Trophoblast cell (in vitro differentiated cells and primary cell): ENCODE data around the gene RALGAPA2.

Source experiments
- DNase-seq, 2 donors: peaks; one replicate each; pipeline ENCODE4 v3.0.0-alpha.2; 2016
- H2AFZ ChIP-seq: 2 replicates; pipeline ENCODE4 v1.6.1; 2013; ENCODE audit warnings: low read length, moderate library complexity, mild to moderate bottlenecking; ENCODE audit not compliant: insufficient read depth, poor library complexity
- H2AK5ac ChIP-seq: 2 replicates; pipeline ENCODE4 v1.6.1; 2013; ENCODE audit warnings: mild to moderate bottlenecking, low read length
- H2BK120ac ChIP-seq: 2 replicates; pipeline ENCODE4 v1.6.1; 2013; ENCODE audit warnings: low read length, mild to moderate bottlenecking, moderate library complexity; ENCODE audit not compliant: insufficient read depth, poor library complexity
- H2BK12ac ChIP-seq: 2 replicates; pipeline ENCODE4 v1.6.1; 2013; ENCODE audit warnings: mild to moderate bottlenecking, low read length, moderate library complexity
- H2BK5ac ChIP-seq: 2 replicates; pipeline ENCODE4 v1.6.1; 2013; ENCODE audit warnings: low read length, low read depth, moderate library complexity, mild to moderate bottlenecking; ENCODE audit not compliant: poor library complexity
- H3K14ac ChIP-seq: 2 replicates; pipeline ENCODE4 v1.6.1; 2013; ENCODE audit warnings: mild to moderate bottlenecking, low read length
- H3K18ac ChIP-seq: 2 replicates; pipeline ENCODE4 v1.6.1; 2013; ENCODE audit warnings: mild to moderate bottlenecking, low read length
- H3K23ac ChIP-seq: 2 replicates; pipeline ENCODE4 v1.6.1; 2013; ENCODE audit warnings: low read length
- H3K27ac ChIP-seq: 2 replicates; pipeline ENCODE4 v1.5.1; 2013; ENCODE audit warnings: low read depth, mild to moderate bottlenecking, inconsistent platforms, low read length, moderate library complexity
- H3K27me3 ChIP-seq: 2 replicates; pipeline ENCODE4 v1.6.1; 2013; ENCODE audit warnings: inconsistent platforms, mild to moderate bottlenecking, low read length, moderate library complexity; ENCODE audit not compliant: insufficient read depth
- H3K36me3 ChIP-seq, 2 experiments: 1 replicate in 1 of 2; 2 replicates in 1 of 2; pipeline ENCODE4 v1.6.1; 2013; ENCODE audit warnings: low read length in 2 of 2, mild to moderate bottlenecking in 2 of 2, moderate library complexity in 1 of 2; ENCODE audit not compliant: insufficient read depth in 2 of 2, control insufficient read depth in 1 of 2
- H3K4ac ChIP-seq: 2 replicates; pipeline ENCODE4 v1.6.1; 2013; ENCODE audit warnings: low read depth, mild to moderate bottlenecking, low read length, moderate library complexity
- H3K4me1 ChIP-seq, 2 experiments: 1 replicate in 1 of 2; 2 replicates in 1 of 2; pipeline ENCODE4 v1.6.1; 2013; ENCODE audit warnings: low read length in 2 of 2, mild to moderate bottlenecking in 2 of 2, moderate library complexity in 1 of 2; ENCODE audit not compliant: insufficient read depth in 2 of 2, control insufficient read depth in 1 of 2
- H3K4me2 ChIP-seq: 2 replicates; pipeline ENCODE4 v1.6.1; 2013; ENCODE audit warnings: inconsistent platforms, mild to moderate bottlenecking, low read length, moderate library complexity
- H3K4me3 ChIP-seq: 2 replicates; pipeline ENCODE4 v1.5.1; 2013; ENCODE audit warnings: mild to moderate bottlenecking, low read depth, low read length, inconsistent platforms
- H3K79me1 ChIP-seq: one replicate; pipeline ENCODE4 v1.6.1; 2013; ENCODE audit warnings: low read length
- H3K79me2 ChIP-seq: 2 replicates; pipeline ENCODE4 v1.6.1; 2013; ENCODE audit warnings: low read length, mild to moderate bottlenecking; ENCODE audit not compliant: control insufficient read depth, insufficient read depth, poor library complexity
- H3K9ac ChIP-seq: 2 replicates; pipeline ENCODE4 v1.6.1; 2013; ENCODE audit warnings: mild to moderate bottlenecking, low read length
- H3K9me3 ChIP-seq: 2 replicates; pipeline ENCODE4 v1.6.1; 2013; ENCODE audit warnings: low read depth, mild to moderate bottlenecking, control low read depth, inconsistent platforms, low read length; ENCODE audit not compliant: insufficient read depth
- H4K12ac ChIP-seq: 2 replicates; pipeline ENCODE4 v1.6.1; 2013; ENCODE audit warnings: low read depth, mild to moderate bottlenecking, low read length, moderate library complexity
- H4K8ac ChIP-seq: 2 replicates; pipeline ENCODE4 v1.6.1; 2013; ENCODE audit warnings: low read depth, mild to moderate bottlenecking, low read length, moderate library complexity
- H4K91ac ChIP-seq: one replicate; pipeline ENCODE4 v1.6.1; 2013; ENCODE audit warnings: low read depth, mild to moderate bottlenecking, low read length, moderate library complexity
- WGBS: extraction: QIAGEN DNeasy Blood & Tissue Kit; methylation state at CpG from one replicate; pipeline ENCODE4 v1.1.7; 2013; ENCODE audit warnings: missing lambda C conversion rate; ENCODE audit not compliant: insufficient read length, insufficient coverage; ENCODE audit errors: extremely low coverage; 5-methylcytosine and 5-hydroxymethylcytosine counted together

Gene RALGAPA2

GRCh38 chr20:20627471-20627870, 85.0 kb downstream of the RALGAPA2 start:
- no peak overlapping the region for H4K8ac ChIP-seq
- no peak overlapping the region for H4K12ac ChIP-seq
- no peak overlapping the region for H2BK12ac ChIP-seq
- H3K9ac ChIP-seq: no peak overlapping the region
- peaks cover 3 to 4% of the 10 kb centered on the region in 2 experiments for H3K36me3 ChIP-seq
- no CpG with 5 or more reads among the region's 4 CpGs for WGBS
- no peaks in the 10 kb centered on the region for H3K79me2 ChIP-seq
- H3K4me1 ChIP-seq: peaks cover 0 to 4% of the 10 kb centered on the region in 2 experiments
- no peaks in the 10 kb centered on the region for H3K27me3 ChIP-seq
- no peak for DNase-seq
- no peak overlapping the region for H3K4me2 ChIP-seq
- no peak overlapping the region for H3K14ac ChIP-seq
- H2AK5ac ChIP-seq: no peak overlapping the region
- no peak overlapping the region for H2BK120ac ChIP-seq
- no peak overlapping the region for H3K4ac ChIP-seq
- H3K9me3 ChIP-seq: peaks cover 2% of the 10 kb centered on the region
- no peak overlapping the region for H2AFZ ChIP-seq
- H3K4me3 ChIP-seq: no peak overlapping the region
- H2BK5ac ChIP-seq: no peak overlapping the region
- H3K79me1 ChIP-seq: no peaks in the 10 kb centered on the region
- no peak overlapping the region for H3K27ac ChIP-seq
- no peak overlapping the region for H3K18ac ChIP-seq
- no peak overlapping the region for H3K23ac ChIP-seq
- H4K91ac ChIP-seq: no peak overlapping the region

DNA sequence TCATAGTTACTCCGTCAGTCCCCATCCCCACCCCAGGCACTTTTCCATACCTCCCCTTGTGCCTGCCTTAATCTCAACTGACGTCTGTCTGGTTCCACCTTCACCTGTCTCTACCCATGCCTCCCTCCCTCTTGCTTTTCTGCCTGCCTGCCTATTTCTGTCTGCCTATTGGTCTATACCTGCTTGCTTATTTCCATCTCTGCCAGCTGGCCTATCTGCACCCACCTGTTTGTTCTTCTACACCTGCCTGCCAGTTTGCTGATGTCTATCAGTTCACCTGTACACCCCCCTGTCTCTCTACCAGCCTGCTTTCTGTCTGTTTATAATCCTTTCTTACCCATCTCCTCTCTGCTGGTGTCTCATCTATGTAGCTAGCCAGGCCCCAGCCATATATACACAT, 87.5 kb downstream of the RALGAPA2 start:
- H3K27ac ChIP-seq: no peak overlapping the region
- DNase-seq: no peak
- H3K4me1 ChIP-seq: no peaks in the 10 kb centered on the region
- H3K79me1 ChIP-seq: no peaks in the 10 kb centered on the region
- peaks cover 3 to 4% of the 10 kb centered on the region in 2 experiments for H3K36me3 ChIP-seq
- no peaks in the 10 kb centered on the region for H3K79me2 ChIP-seq
- no peak overlapping the region for H3K9ac ChIP-seq
- H3K23ac ChIP-seq: no peak overlapping the region
- H4K91ac ChIP-seq: no peak overlapping the region
- no peak overlapping the region for H3K4me2 ChIP-seq
- H2BK120ac ChIP-seq: no peak overlapping the region
- no peak overlapping the region for H3K4ac ChIP-seq
- H4K12ac ChIP-seq: no peak overlapping the region
- no peak overlapping the region for H2BK12ac ChIP-seq
- H3K4me3 ChIP-seq: no peak overlapping the region
- peaks cover 2% of the 10 kb centered on the region for H3K9me3 ChIP-seq
- H3K27me3 ChIP-seq: no peaks in the 10 kb centered on the region
- H3K14ac ChIP-seq: no peak overlapping the region
- no peak overlapping the region for H2BK5ac ChIP-seq
- no CpG with 5 or more reads among the region's 2 CpGs for WGBS
- H2AK5ac ChIP-seq: no peak overlapping the region
- H4K8ac ChIP-seq: no peak overlapping the region
- no peak overlapping the region for H3K18ac ChIP-seq
- no peak overlapping the region for H2AFZ ChIP-seq

- Histone ChIP-seq H3K36me3 (peaks cover 0 to 4% of the 10 kb centered on the region in 2 experiments), H3K79me2 (no peaks in the 10 kb centered on the region), H3K4me1 (no peaks in the 10 kb centered on the region), H4K91ac (no peak overlapping the region), H2AK5ac (no peak overlapping the region), H2AFZ (no peak overlapping the region), H3K14ac (no peak overlapping the region), H2BK120ac (no peak overlapping the region), H3K4me3 (no peak overlapping the region), H3K79me1 (no peaks in the 10 kb centered on the region), H4K8ac (no peak overlapping the region), H3K23ac (no peak overlapping the region), H3K27ac (no peak overlapping the region), H3K9me3 (no peaks in the 10 kb centered on the region), H4K12ac (no peak overlapping the region), H3K9ac (no peak overlapping the region), H3K27me3 (no peaks in the 10 kb centered on the region), H2BK5ac (no peak overlapping the region), H3K4me2 (no peak overlapping the region), H3K4ac (no peak overlapping the region), H3K18ac (no peak overlapping the region), H2BK12ac (no peak overlapping the region)
- DNase-seq: no peak
- no CpG with 5 or more reads among the region's 1 CpG for WGBS
These were observed 91.2 kb downstream of the RALGAPA2 start for GRCh38 chr20:20621195-20621594.

DNA sequence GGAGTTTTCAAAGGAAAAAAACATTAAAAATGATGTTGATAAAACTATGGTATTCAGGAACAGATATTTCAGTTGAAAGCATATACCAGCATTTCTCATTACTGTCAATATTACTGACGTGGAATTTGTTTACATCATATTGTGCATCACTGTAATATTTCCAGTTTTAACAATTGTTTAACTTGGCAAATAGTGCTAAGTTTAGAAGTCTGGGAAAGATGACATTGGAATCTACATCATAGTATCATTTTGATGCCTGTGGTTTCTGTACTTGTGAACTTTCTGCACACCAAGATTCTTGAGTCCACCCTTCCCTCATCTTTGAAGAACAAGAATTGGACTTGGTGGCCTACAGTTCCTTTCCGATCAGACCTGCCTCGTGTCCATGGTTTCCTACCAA, 98.1 kb downstream of the RALGAPA2 start:
- Histone ChIP-seq H3K18ac (no peak overlapping the region), H2AK5ac (no peak overlapping the region), H3K79me2 (no peaks in the 10 kb centered on the region), H3K4me3 (no peak overlapping the region), H2BK120ac (no peak overlapping the region), H4K8ac (no peak overlapping the region), H3K9me3 (no peaks in the 10 kb centered on the region), H3K23ac (no peak overlapping the region), H3K14ac (no peak overlapping the region), H2BK5ac (no peak overlapping the region), H3K4ac (no peak overlapping the region), H3K27me3 (no peaks in the 10 kb centered on the region), H3K79me1 (no peaks in the 10 kb centered on the region), H3K4me2 (no peak overlapping the region), H4K91ac (no peak overlapping the region), H2AFZ (no peak overlapping the region), H3K9ac (no peak overlapping the region), H3K27ac (no peak overlapping the region), H4K12ac (no peak overlapping the region), H2BK12ac (no peak overlapping the region), H3K36me3 (peaks cover 2 to 7% of the 10 kb centered on the region in 2 experiments), H3K4me1 (no peaks in the 10 kb centered on the region)
- WGBS: no CpG with 5 or more reads among the region's 3 CpGs
- DNase-seq: peak in 1 of 2 donors; percentile 22
